Measurements from ENCODE around the gene GPR4.

GPR4 gene

GRCh38 chr19:45584332-45585157 is 17.5 kb downstream of the GPR4 start, which contains the start of gene OPA3:
TSS of gene OPA3 (minus strand) at chr19:45584802. CDS start at chr19:45584764, 38 bp downstream.
- peak within 1 kb of the TSS; percentile 82 for H3K9ac ChIP-seq (ENCODE audit: low read depth, low read length)
- H3K36me3 ChIP-seq (ENCODE audit: insufficient read depth, low read length), result no peaks in the 10 kb centered on the region
- H3K4me3 ChIP-seq (ENCODE audit: low read length), result peak within 1 kb of the TSS; percentile 78
- no peaks in the 10 kb centered on the region for H3K9me3 ChIP-seq (ENCODE audit: insufficient read depth, low read depth, low read length)
- under 1% methylated on average over 63 of the region's 63 CpGs for WGBS
- H3K27ac ChIP-seq (ENCODE audit: low read depth, low read length), result peak within 1 kb of the TSS; percentile 93
- no peaks in the 10 kb centered on the region; the same call in 1 of the 2 replicates for H3K27me3 ChIP-seq (ENCODE audit: insufficient read depth, low read length)
- no peaks in the 10 kb centered on the region for H3K4me1 ChIP-seq (ENCODE audit: insufficient read depth, low read length)

DNA sequence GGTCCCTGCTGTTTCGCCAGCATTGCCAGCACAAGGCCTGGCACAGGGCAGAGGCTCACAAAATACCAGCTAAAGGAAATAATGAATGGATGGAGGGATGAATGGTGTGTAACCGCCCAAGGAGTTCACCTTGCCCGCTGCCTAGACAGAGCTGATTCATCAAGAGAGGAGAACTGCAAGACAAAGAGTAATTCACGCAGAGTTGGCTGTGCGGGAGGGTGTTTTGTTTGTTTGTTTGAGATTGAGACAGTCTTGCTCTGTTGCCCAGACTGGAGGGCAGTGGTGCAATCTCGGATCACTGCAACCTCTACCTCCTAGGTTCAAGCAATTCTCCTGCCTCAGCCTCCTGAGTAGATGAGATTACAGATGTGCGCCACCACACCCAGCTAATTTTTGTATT is 20.4 kb downstream of the GPR4 start:
- no peaks in the 10 kb centered on the region for H3K9me3 ChIP-seq (ENCODE audit: insufficient read depth, low read depth, low read length)
- WGBS, result 94% methylated on average over 7 of the region's 7 CpGs
- no peaks in the 10 kb centered on the region for H3K36me3 ChIP-seq (ENCODE audit: insufficient read depth, low read length)
- no peak overlapping the region for H3K27ac ChIP-seq (ENCODE audit: low read depth, low read length)
- H3K9ac ChIP-seq (ENCODE audit: low read depth, low read length), result no peak overlapping the region
- H3K4me3 ChIP-seq (ENCODE audit: low read length), result no peak overlapping the region
- peaks cover 13% of the 10 kb centered on the region for H3K4me1 ChIP-seq (ENCODE audit: insufficient read depth, low read length)
- H3K27me3 ChIP-seq (ENCODE audit: insufficient read depth, low read length), result no peaks in the 10 kb centered on the region

DNA sequence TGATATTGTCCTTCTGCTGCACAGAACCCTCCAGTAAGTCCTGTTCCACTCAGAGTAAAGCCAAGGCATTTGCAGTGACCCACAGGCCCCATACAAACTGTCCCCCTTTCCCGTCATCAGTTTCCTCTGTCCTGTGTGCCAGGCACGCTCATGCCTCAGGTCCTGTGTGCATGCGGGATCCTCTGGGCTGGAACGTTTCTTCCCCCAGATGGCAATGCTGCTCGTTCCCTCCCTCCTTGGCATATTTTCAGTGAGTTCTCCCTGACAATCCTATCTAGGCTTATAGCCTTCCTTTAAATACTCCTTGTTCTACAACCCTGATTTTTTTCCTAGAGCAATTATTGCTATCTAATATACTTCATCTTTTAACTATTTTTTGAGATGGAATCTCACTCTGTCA is 23.2 kb downstream of the GPR4 start:
- Histone ChIP-seq H3K9ac (ENCODE audit: low read depth, low read length) (0 out of 2 replicates have a peak overlapping the region, but pooled peaks have one; percentile 14), H3K27ac (ENCODE audit: low read depth, low read length) (no peak overlapping the region), H3K27me3 (ENCODE audit: insufficient read depth, low read length) (no peaks in the 10 kb centered on the region), H3K36me3 (ENCODE audit: insufficient read depth, low read length) (no peaks in the 10 kb centered on the region), H3K4me3 (ENCODE audit: low read length) (no peak overlapping the region), H3K4me1 (ENCODE audit: insufficient read depth, low read length) (peaks cover 13% of the 10 kb centered on the region), H3K9me3 (ENCODE audit: insufficient read depth, low read depth, low read length) (no peaks in the 10 kb centered on the region)
- WGBS, result 92% methylated on average over 5 of the region's 5 CpGs

GRCh38 chr19:45577111-45577905 is 24.7 kb downstream of the GPR4 start:
- H3K4me3 ChIP-seq (ENCODE audit: low read length), result no peak overlapping the region
- peak overlapping the region; percentile 11; the same call in 1 of the 2 replicates for H3K27ac ChIP-seq (ENCODE audit: low read depth, low read length)
- WGBS, result 54% methylated on average over 11 of the region's 11 CpGs
- H3K27me3 ChIP-seq (ENCODE audit: insufficient read depth, low read length), result no peaks in the 10 kb centered on the region
- no peak overlapping the region for H3K9ac ChIP-seq (ENCODE audit: low read depth, low read length)
- no peaks in the 10 kb centered on the region for H3K36me3 ChIP-seq (ENCODE audit: insufficient read depth, low read length)
- no peaks in the 10 kb centered on the region for H3K9me3 ChIP-seq (ENCODE audit: insufficient read depth, low read depth, low read length)
- peaks cover 13% of the 10 kb centered on the region for H3K4me1 ChIP-seq (ENCODE audit: insufficient read depth, low read length)

DNA sequence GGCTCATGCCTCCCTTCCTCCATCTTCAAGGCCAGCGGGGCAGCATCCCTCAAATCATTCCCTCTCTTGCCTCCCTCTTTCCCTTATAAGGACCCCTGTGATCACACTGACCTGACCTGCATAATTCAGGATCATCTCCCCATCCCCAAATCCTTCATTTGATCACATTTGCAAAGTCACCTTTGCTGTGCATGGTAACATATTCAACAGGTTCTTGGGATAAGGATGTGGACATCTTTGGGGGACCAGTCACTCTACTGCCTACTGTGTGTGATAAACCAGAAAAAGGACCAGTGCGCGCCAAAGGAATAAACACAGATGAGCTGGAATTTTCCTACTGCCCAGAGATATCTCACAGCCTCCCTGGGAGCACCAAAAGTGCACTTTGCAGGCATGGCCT is 25.3 kb downstream of the GPR4 start:
- H3K4me1 ChIP-seq (ENCODE audit: insufficient read depth, low read length), result peaks cover 13% of the 10 kb centered on the region
- H3K9ac ChIP-seq (ENCODE audit: low read depth, low read length), result no peak overlapping the region
- H3K27me3 ChIP-seq (ENCODE audit: insufficient read depth, low read length), result no peaks in the 10 kb centered on the region
- no peaks in the 10 kb centered on the region for H3K9me3 ChIP-seq (ENCODE audit: insufficient read depth, low read depth, low read length)
- no peak overlapping the region for H3K27ac ChIP-seq (ENCODE audit: low read depth, low read length)
- WGBS, result 91% methylated on average over 3 of the region's 3 CpGs
- H3K4me3 ChIP-seq (ENCODE audit: low read length), result no peak overlapping the region
- H3K36me3 ChIP-seq (ENCODE audit: insufficient read depth, low read length), result no peaks in the 10 kb centered on the region

DNA sequence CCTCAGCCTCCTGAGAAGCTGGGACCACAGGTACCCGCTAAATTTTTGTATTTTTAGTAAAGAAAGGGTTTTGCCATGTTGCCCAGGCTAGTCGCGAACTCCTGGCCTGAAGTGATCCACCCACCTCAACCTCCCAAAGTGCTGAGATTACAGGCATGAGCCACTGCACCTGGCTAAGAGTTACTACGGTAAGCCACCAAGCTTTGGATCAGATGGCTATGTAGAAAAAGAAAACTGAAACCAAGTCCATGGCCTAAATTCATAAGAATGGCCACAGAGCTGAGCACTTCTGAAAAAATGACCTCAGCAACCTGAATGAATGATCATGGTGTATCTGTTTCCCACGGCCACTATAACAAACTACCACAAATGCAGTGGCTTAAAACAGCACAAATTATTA is 26.8 kb downstream of the GPR4 start:
- Histone ChIP-seq H3K27me3 (ENCODE audit: insufficient read depth, low read length) (no peaks in the 10 kb centered on the region), H3K9ac (ENCODE audit: low read depth, low read length) (no peak overlapping the region), H3K4me3 (ENCODE audit: low read length) (no peak overlapping the region), H3K9me3 (ENCODE audit: insufficient read depth, low read depth, low read length) (no peaks in the 10 kb centered on the region), H3K27ac (ENCODE audit: low read depth, low read length) (no peak overlapping the region), H3K4me1 (ENCODE audit: insufficient read depth, low read length) (peaks cover 13% of the 10 kb centered on the region), H3K36me3 (ENCODE audit: insufficient read depth, low read length) (no peaks in the 10 kb centered on the region)
- 95% methylated on average over 5 of the region's 5 CpGs for WGBS

DNA sequence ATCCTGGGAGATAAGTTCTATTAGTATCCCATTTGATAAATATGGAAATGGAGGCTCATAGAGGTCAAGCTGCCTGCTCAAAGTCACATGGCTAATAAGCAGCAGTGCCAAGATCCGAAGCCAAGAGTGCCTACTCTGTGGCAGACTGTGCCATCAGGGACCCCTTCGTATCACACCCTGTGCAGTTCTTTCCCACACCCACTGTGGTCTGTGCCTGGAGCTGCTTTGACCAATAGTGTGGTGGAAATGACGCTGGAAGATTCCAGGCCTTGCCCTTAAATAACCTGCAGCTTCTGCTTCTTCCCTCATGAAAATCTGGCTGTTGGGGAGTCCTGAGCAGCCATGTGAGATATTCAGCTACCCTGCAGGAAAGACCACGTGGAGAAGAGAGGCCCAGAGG is 27.5 kb downstream of the GPR4 start:
- H3K27me3 ChIP-seq (ENCODE audit: insufficient read depth, low read length), result no peaks in the 10 kb centered on the region
- H3K4me3 ChIP-seq (ENCODE audit: low read length), result no peak overlapping the region
- no peaks in the 10 kb centered on the region for H3K36me3 ChIP-seq (ENCODE audit: insufficient read depth, low read length)
- peaks cover 13% of the 10 kb centered on the region for H3K4me1 ChIP-seq (ENCODE audit: insufficient read depth, low read length)
- WGBS, result 94% methylated on average over 4 of the region's 4 CpGs
- no peak overlapping the region for H3K9ac ChIP-seq (ENCODE audit: low read depth, low read length)
- H3K27ac ChIP-seq (ENCODE audit: low read depth, low read length), result no peak overlapping the region
- H3K9me3 ChIP-seq (ENCODE audit: insufficient read depth, low read depth, low read length), result no peaks in the 10 kb centered on the region

GRCh38 chr19:45571457-45572220 is 30.4 kb downstream of the GPR4 start:
- H3K27ac ChIP-seq (ENCODE audit: low read depth, low read length), result no peak overlapping the region
- 95% methylated on average over 5 of the region's 8 CpGs for WGBS
- no peaks in the 10 kb centered on the region for H3K27me3 ChIP-seq (ENCODE audit: insufficient read depth, low read length)
- H3K4me1 ChIP-seq (ENCODE audit: insufficient read depth, low read length), result peaks cover under 1% of the 10 kb centered on the region
- no peaks in the 10 kb centered on the region for H3K9me3 ChIP-seq (ENCODE audit: insufficient read depth, low read depth, low read length)
- no peak overlapping the region for H3K9ac ChIP-seq (ENCODE audit: low read depth, low read length)
- no peaks in the 10 kb centered on the region for H3K36me3 ChIP-seq (ENCODE audit: insufficient read depth, low read length)
- H3K4me3 ChIP-seq (ENCODE audit: low read length), result no peak overlapping the region

- no peak overlapping the region for H3K4me3 ChIP-seq (ENCODE audit: low read length)
- H3K27ac ChIP-seq (ENCODE audit: low read depth, low read length), result no peak overlapping the region
- 50% methylated on average over 14 of the region's 15 CpGs for WGBS
These were observed 32.2 kb downstream of the GPR4 start for GRCh38 chr19:45569619-45570421.

DNA sequence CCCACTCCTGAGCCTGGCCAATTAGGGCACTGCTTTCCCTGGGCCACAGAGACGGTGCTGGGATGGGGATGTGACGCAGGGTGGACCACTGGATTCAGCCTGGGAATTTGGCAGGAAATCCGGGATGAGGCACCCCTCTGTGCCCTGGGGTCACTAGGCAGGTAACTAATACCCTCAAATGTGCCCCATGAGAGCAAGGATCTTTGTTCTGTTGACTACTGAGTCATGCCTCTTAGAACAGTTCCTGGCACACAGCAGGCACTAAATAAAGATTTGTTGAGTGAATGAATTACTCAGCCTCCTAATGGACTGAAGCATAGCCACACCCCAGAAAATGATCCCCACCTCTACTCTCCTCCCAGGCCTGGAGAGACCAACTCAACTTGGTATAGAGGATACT is 33.3 kb downstream of the GPR4 start:
- no peaks in the 10 kb centered on the region for H3K27me3 ChIP-seq (ENCODE audit: insufficient read depth, low read length)
- H3K9me3 ChIP-seq (ENCODE audit: insufficient read depth, low read depth, low read length), result no peaks in the 10 kb centered on the region
- no peak overlapping the region for H3K27ac ChIP-seq (ENCODE audit: low read depth, low read length)
- H3K4me1 ChIP-seq (ENCODE audit: insufficient read depth, low read length), result peaks cover 7% of the 10 kb centered on the region
- H3K9ac ChIP-seq (ENCODE audit: low read depth, low read length), result 0 out of 2 replicates have a peak overlapping the region, but pooled peaks have one; percentile 34
- no peaks in the 10 kb centered on the region for H3K36me3 ChIP-seq (ENCODE audit: insufficient read depth, low read length)
- 81% methylated on average over 3 of the region's 3 CpGs for WGBS
- H3K4me3 ChIP-seq (ENCODE audit: low read length), result no peak overlapping the region

More at GRCh38 chr19:45569619-45570421, 32.2 kb downstream of the GPR4 start:
- Histone ChIP-seq H3K27me3 (ENCODE audit: insufficient read depth, low read length) (no peaks in the 10 kb centered on the region), H3K4me1 (ENCODE audit: insufficient read depth, low read length) (no peaks in the 10 kb centered on the region; the same call in 1 of the 2 replicates), H3K9ac (ENCODE audit: low read depth, low read length) (no peak overlapping the region), H3K36me3 (ENCODE audit: insufficient read depth, low read length) (no peaks in the 10 kb centered on the region), H3K9me3 (ENCODE audit: insufficient read depth, low read depth, low read length) (no peaks in the 10 kb centered on the region)

Data from HUES64 (cell line).